Nephron progenitor cell (in vitro differentiated cells): ENCODE results near the gene ONECUT1.

ENCODE experiments used
- DNase-seq: peaks from one replicate; pipeline ENCODE4 v3.0.0; 2021
- H3K27ac Mint-ChIP-seq: 2 replicates; pipeline ENCODE4 v1.8.0; 2021; ENCODE audit warnings: mild to moderate bottlenecking, moderate library complexity, mixed read lengths
- H3K27me3 Mint-ChIP-seq: 2 replicates; pipeline ENCODE4 v1.8.0; 2021; ENCODE audit warnings: mild to moderate bottlenecking, low read depth, mixed read lengths; ENCODE audit not compliant: poor library complexity
- H3K36me3 Mint-ChIP-seq: 2 replicates; pipeline ENCODE4 v1.8.0; 2021; ENCODE audit warnings: low read depth, mixed read lengths
- H3K4me1 Mint-ChIP-seq: 2 replicates; pipeline ENCODE4 v1.8.0; 2021; ENCODE audit warnings: mixed read lengths
- H3K4me3 Mint-ChIP-seq: 2 replicates; pipeline ENCODE4 v1.8.0; 2021; ENCODE audit warnings: mild to moderate bottlenecking, moderate library complexity, mixed read lengths
- H3K9me3 Mint-ChIP-seq: 2 replicates; pipeline ENCODE4 v1.8.0; 2021; ENCODE audit warnings: mild to moderate bottlenecking, moderate library complexity, mixed read lengths
- TF ChIP-seq, protein P1 (sequence below): fragments of 200-600 bp; sonication (generic); IDR thresholded peaks from 2 replicates; pipeline ENCODE4 v1.5.0; 2021; ENCODE audit warnings: antibody characterized with exemption

The ONECUT1 gene

DNA sequence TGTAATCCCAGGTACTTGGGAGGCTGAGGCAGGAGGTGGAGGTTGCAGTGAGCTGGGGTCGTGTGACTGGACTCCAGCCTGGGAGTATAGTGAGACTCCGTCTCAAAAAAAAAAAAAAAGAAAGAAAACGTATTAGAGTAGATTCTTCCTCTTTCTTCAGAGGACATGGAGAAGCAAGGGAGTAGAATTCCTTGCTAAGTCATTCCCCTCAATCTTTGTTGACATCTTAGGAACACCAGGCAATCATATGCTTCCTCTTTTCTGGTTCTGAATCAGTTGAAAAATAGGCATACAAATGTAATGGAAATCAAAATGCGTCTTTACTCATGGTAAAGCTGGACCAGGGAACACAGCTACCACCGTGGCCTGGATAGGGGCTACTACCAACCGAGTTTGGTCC, 72.7 kb downstream of the ONECUT1 start:
- Mint-ChIP-seq H3K4me1 (peaks cover 9% of the 10 kb centered on the region), H3K27me3 (peaks cover 8% of the 10 kb centered on the region), H3K4me3 (no peak overlapping the region), H3K36me3 (no peaks in the 10 kb centered on the region), H3K27ac (no peak overlapping the region), H3K9me3 (no peaks in the 10 kb centered on the region)
- TF ChIP-seq, protein P1, sequence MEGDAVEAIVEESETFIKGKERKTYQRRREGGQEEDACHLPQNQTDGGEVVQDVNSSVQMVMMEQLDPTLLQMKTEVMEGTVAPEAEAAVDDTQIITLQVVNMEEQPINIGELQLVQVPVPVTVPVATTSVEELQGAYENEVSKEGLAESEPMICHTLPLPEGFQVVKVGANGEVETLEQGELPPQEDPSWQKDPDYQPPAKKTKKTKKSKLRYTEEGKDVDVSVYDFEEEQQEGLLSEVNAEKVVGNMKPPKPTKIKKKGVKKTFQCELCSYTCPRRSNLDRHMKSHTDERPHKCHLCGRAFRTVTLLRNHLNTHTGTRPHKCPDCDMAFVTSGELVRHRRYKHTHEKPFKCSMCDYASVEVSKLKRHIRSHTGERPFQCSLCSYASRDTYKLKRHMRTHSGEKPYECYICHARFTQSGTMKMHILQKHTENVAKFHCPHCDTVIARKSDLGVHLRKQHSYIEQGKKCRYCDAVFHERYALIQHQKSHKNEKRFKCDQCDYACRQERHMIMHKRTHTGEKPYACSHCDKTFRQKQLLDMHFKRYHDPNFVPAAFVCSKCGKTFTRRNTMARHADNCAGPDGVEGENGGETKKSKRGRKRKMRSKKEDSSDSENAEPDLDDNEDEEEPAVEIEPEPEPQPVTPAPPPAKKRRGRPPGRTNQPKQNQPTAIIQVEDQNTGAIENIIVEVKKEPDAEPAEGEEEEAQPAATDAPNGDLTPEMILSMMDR: no peak
- no peak for DNase-seq

DNA sequence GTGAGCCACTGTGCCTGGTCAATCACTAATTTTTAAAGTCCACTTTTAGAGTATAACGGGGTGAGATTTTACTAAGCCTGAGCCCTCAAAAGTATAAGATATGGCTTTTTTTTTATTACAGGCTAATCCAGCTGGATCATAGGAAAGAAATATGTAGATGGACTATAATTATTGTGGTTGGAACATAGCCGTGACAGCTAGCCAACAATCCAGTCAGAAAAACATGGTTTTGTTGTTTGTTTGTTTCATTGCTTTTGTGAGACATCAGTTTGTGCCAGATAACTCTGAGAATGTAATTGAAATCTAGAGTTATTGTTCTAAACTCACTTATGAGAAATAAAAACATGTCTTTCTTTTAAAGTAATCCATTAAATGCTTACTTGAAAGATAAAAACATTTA, 73.6 kb downstream of the ONECUT1 start:
- peaks cover 9% of the 10 kb centered on the region for H3K4me1 Mint-ChIP-seq
- no peaks in the 10 kb centered on the region for H3K36me3 Mint-ChIP-seq
- H3K27ac Mint-ChIP-seq: no peak overlapping the region
- TF ChIP-seq, protein P1: no peak
- DNase-seq: no peak
- no peaks in the 10 kb centered on the region for H3K9me3 Mint-ChIP-seq
- H3K27me3 Mint-ChIP-seq: peaks cover 8% of the 10 kb centered on the region
- no peak overlapping the region for H3K4me3 Mint-ChIP-seq

DNA sequence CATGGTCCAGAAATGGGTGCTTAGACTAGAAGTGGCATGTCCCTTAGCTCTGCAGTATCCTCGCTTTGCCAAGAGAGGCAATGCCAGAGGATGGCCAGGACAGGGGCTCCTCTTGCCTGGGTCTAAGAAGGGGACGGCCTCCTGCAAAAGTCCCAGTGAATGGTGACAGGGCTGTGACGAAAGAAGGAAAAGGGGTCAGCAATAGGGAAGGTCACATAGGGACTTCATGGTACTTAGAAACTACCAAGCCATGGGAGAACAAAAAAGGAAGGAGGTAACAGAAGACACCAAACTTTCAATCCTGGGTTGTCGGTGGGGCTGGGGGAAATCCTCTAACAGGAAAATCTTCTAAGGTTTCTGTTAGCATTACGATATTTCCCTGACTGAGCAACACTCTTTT, 74.7 kb downstream of the ONECUT1 start:
- no peaks in the 10 kb centered on the region for H3K36me3 Mint-ChIP-seq
- peaks cover 10% of the 10 kb centered on the region for H3K4me1 Mint-ChIP-seq
- H3K27me3 Mint-ChIP-seq: peaks cover 8% of the 10 kb centered on the region
- no peak overlapping the region for H3K27ac Mint-ChIP-seq
- no peak for DNase-seq
- TF ChIP-seq, protein P1: no peak
- no peak overlapping the region for H3K4me3 Mint-ChIP-seq
- H3K9me3 Mint-ChIP-seq: no peaks in the 10 kb centered on the region

DNA sequence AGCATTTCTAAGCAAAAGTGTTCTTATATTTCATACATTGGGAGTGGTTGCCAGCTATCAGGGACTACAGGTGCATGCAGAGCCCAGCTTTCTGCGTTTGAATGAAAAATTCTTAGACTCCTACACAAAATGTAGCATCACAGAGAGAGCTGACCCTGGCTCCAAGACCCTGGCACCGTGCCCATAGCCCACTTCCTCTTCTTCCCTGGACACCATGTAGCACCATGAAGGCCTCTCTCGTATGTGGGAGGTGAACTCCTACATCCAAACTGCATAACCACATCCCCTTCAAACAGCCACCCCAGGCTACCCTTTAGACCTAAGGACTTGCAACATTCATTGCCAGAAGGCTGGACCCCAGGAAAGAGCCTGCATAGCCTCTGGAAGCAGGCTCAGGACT, 75.2 kb downstream of the ONECUT1 start:
- Mint-ChIP-seq H3K4me3 (no peak overlapping the region), H3K27ac (no peak overlapping the region), H3K4me1 (peaks cover 14% of the 10 kb centered on the region), H3K27me3 (peaks cover 8% of the 10 kb centered on the region), H3K9me3 (no peaks in the 10 kb centered on the region), H3K36me3 (no peaks in the 10 kb centered on the region)
- TF ChIP-seq, protein P1: no peak
- no peak for DNase-seq

DNA sequence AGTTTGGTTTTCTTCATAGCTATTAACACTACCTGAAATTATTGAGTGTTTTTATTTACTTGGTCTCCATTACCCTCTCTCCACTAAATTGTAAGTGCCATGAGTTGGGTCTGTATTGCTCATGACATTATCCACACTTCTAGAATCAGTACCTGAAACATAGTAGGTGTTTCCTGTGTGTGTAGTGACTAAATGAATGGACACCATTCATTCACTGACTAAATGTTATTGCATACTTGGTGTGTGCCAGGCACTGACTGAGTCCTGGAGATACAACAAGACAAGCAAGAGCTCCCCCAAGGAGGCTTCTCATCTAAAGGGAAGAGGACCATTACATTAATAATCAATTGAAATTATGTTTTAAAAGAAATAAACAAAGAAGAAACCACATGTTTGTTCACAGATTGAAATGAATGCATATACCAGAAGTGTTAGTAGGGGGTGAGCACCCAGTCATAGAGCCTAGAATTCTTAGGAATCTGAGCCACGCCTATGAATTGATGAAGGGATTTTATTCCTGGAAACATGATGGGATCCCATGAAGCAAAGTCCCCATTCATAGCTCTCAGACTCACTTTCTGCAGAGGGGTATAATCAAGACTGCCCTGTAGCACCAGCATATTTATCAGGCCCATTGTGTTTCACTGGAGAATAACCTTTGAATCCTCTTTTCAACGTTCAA, 79.3 kb downstream of the ONECUT1 start:
- Mint-ChIP-seq H3K4me1 (peaks cover 12% of the 10 kb centered on the region), H3K27ac (no peak overlapping the region), H3K9me3 (no peaks in the 10 kb centered on the region), H3K4me3 (no peak overlapping the region), H3K27me3 (peaks cover 24% of the 10 kb centered on the region), H3K36me3 (no peaks in the 10 kb centered on the region)
- TF ChIP-seq, protein P1: no peak
- DNase-seq: no peak

DNA sequence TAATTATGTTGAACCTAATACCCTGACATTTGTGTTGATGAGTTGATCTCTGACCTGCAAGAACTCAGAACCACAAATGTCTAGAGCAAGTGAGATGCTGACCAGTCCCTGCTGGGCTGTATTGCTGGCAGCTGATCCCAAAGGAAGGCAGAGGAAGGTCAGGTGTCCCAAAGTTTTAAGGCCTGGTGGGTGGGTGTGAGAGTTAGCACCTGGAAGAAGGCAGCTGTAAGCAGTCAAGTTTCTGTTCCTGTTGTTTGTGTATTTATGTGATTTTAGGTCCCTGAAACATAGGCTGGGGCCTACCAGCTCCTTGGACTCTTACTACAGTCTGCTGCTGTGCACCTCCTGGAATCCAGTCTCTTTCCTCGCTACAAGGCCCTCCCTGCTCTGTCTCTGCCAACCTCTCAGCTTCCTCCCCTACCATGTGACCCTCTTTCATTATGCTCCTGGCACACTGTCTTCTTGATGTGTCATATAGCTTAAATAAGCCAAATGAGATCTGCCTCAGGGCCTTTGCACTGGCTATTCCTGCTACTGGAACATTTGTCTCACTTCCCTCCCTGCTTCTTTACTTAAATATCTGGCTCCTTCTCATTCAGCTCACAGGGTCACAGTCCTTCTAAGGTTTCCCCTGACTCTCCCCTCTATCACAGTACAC, 80.0 kb downstream of the ONECUT1 start:
- TF ChIP-seq, protein P1: no peak
- H3K36me3 Mint-ChIP-seq: no peaks in the 10 kb centered on the region
- no peak overlapping the region for H3K4me3 Mint-ChIP-seq
- H3K27ac Mint-ChIP-seq: no peak overlapping the region
- peaks cover 12% of the 10 kb centered on the region for H3K4me1 Mint-ChIP-seq
- DNase-seq: no peak
- H3K9me3 Mint-ChIP-seq: no peaks in the 10 kb centered on the region
- H3K27me3 Mint-ChIP-seq: peaks cover 24% of the 10 kb centered on the region
